ENCODE measurements around the gene TEKTIP1.

TEKTIP1 gene

GRCh38 chr19:3497757-3498520 is 41.0 kb upstream of the TEKTIP1 start:
- Histone ChIP-seq H3K4me3 (no peak overlapping the region), H3K36me3 (peaks cover 54% of the 10 kb centered on the region), H3K27me3 (no peaks in the 10 kb centered on the region), H3K4me1 (peaks cover 16% of the 10 kb centered on the region), H3K4me2 (no peak overlapping the region), H3K9me3 (no peaks in the 10 kb centered on the region), H4K20me1 (peaks cover 26% of the 10 kb centered on the region), H3K9ac (no peak overlapping the region), H3K27ac (no peak overlapping the region)
- no peak for TF ChIP-seq Cebpa-rat (IDR thresholded peaks at IDR 0.05)

- Histone ChIP-seq H4K20me1 (peaks cover 15% of the 10 kb centered on the region), H3K27ac (peak overlapping the region; percentile 100)
Observed at GRCh38 chr19:3499738-3500428, 39.1 kb upstream of the TEKTIP1 start.

GRCh38 chr19:3500429-3501101 is 38.4 kb upstream of the TEKTIP1 start, which contains the start of gene DOHH:
Gene DOHH, minus strand, starts transcription at chr19:3500674. Its CDS starts 3,860 bp downstream, at chr19:3496814.
- peak within 1 kb of the TSS; percentile 98 for H3K4me3 ChIP-seq

More at GRCh38 chr19:3499738-3500428, 39.1 kb upstream of the TEKTIP1 start:
- no peak for TF ChIP-seq Cebpa-rat (IDR thresholded peaks at IDR 0.05)
- Histone ChIP-seq H3K9ac (peak overlapping the region; percentile 100), H3K4me3 (peak overlapping the region; percentile 98), H3K27me3 (no peaks in the 10 kb centered on the region), H3K36me3 (peaks cover 34% of the 10 kb centered on the region), H3K4me1 (peaks cover 23% of the 10 kb centered on the region), H3K4me2 (peak overlapping the region; percentile 95), H3K9me3 (no peaks in the 10 kb centered on the region)

GRCh38 chr19:3501780-3502179 is 37.2 kb upstream of the TEKTIP1 start:
- no peak overlapping the region for H3K4me2 ChIP-seq

More at GRCh38 chr19:3500429-3501101, 38.4 kb upstream of the TEKTIP1 start, which contains the start of gene DOHH:
- Histone ChIP-seq H3K36me3 (peaks cover 28% of the 10 kb centered on the region), H3K27me3 (no peaks in the 10 kb centered on the region), H3K4me1 (peaks cover 29% of the 10 kb centered on the region), H4K20me1 (peaks cover 15% of the 10 kb centered on the region), H3K4me2 (peak within 1 kb of the TSS; percentile 95), H3K9me3 (no peaks in the 10 kb centered on the region), H3K27ac (peak within 1 kb of the TSS; percentile 100), H3K9ac (peak within 1 kb of the TSS; percentile 100)
- TF ChIP-seq Cebpa-rat (IDR thresholded peaks at IDR 0.05), result no peak

GRCh38 chr19:3503036-3503572 is 35.9 kb upstream of the TEKTIP1 start:
- Histone ChIP-seq H4K20me1 (peaks cover 9% of the 10 kb centered on the region), H3K9me3 (no peaks in the 10 kb centered on the region), H3K4me1 (peaks cover 41% of the 10 kb centered on the region), H3K9ac (peak overlapping the region; percentile 34), H3K27ac (no peak overlapping the region), H3K4me2 (no peak overlapping the region), H3K36me3 (0 out of 2 replicates have a peak, but pooled peaks cover 2% of the 10 kb centered on the region), H3K4me3 (no peak overlapping the region), H3K27me3 (no peaks in the 10 kb centered on the region)
- TF ChIP-seq Cebpa-rat (IDR thresholded peaks at IDR 0.05), result no peak

More at GRCh38 chr19:3501780-3502179, 37.2 kb upstream of the TEKTIP1 start:
- H3K27ac ChIP-seq, result no peak overlapping the region
- H3K9me3 ChIP-seq, result no peaks in the 10 kb centered on the region
- H3K27me3 ChIP-seq, result no peaks in the 10 kb centered on the region
- H3K36me3 ChIP-seq, result peaks cover 15% of the 10 kb centered on the region
- H3K9ac ChIP-seq, result no peak overlapping the region
- TF ChIP-seq Cebpa-rat (IDR thresholded peaks at IDR 0.05), result no peak
- H3K4me1 ChIP-seq, result peaks cover 31% of the 10 kb centered on the region
- peaks cover 7% of the 10 kb centered on the region for H4K20me1 ChIP-seq
- no peak overlapping the region for H3K4me3 ChIP-seq

- Histone ChIP-seq H3K27me3 (no peaks in the 10 kb centered on the region), H3K4me1 (peaks cover 47% of the 10 kb centered on the region), H3K4me3 (no peak overlapping the region), H3K9me3 (no peaks in the 10 kb centered on the region), H3K36me3 (peaks cover 13% of the 10 kb centered on the region), H3K27ac (no peak overlapping the region), H4K20me1 (peaks cover 26% of the 10 kb centered on the region), H3K9ac (no peak overlapping the region), H3K4me2 (peak overlapping the region; percentile 91)
- TF ChIP-seq Cebpa-rat (IDR thresholded peaks at IDR 0.05), result no peak
Observed at GRCh38 chr19:3504735-3505134, 34.2 kb upstream of the TEKTIP1 start.

GRCh38 chr19:3505598-3506383 is 33.2 kb upstream of the TEKTIP1 start, which contains the start of gene FZR1:
Gene FZR1, plus strand, starts transcription at chr19:3506311. Its CDS starts 16,679 bp downstream, at chr19:3522990.
- H3K36me3 ChIP-seq, result peaks cover 24% of the 10 kb centered on the region
- no peak for TF ChIP-seq Cebpa-rat (IDR thresholded peaks at IDR 0.05)
- peak within 1 kb of the TSS; percentile 97 for H3K27ac ChIP-seq
- H3K4me1 ChIP-seq, result peaks cover 49% of the 10 kb centered on the region
- no peaks in the 10 kb centered on the region for H3K9me3 ChIP-seq
- peak within 1 kb of the TSS; percentile 96 for H3K4me2 ChIP-seq
- H3K9ac ChIP-seq, result peak within 1 kb of the TSS; percentile 97
- peak within 1 kb of the TSS; percentile 96 for H3K4me3 ChIP-seq
- H3K27me3 ChIP-seq, result no peaks in the 10 kb centered on the region
- peaks cover 36% of the 10 kb centered on the region for H4K20me1 ChIP-seq

- peak overlapping the region; percentile 96 for H3K4me2 ChIP-seq
- H3K9ac ChIP-seq, result peak overlapping the region; percentile 97
- H3K27ac ChIP-seq, result peak overlapping the region; percentile 97
- H3K4me1 ChIP-seq, result peaks cover 54% of the 10 kb centered on the region
- H3K36me3 ChIP-seq, result peaks cover 33% of the 10 kb centered on the region
- H3K9me3 ChIP-seq, result no peaks in the 10 kb centered on the region
- peaks cover 45% of the 10 kb centered on the region for H4K20me1 ChIP-seq
- no peak for TF ChIP-seq Cebpa-rat (IDR thresholded peaks at IDR 0.05)
- H3K27me3 ChIP-seq, result no peaks in the 10 kb centered on the region
- H3K4me3 ChIP-seq, result peak overlapping the region; percentile 96
Observed at GRCh38 chr19:3506384-3507340, 32.3 kb upstream of the TEKTIP1 start.

Measured in BLaER1 (cell line).